ENCODE measurements around the gene PIAS4.

- TF ChIP-seq CTCF (IDR thresholded peaks at IDR 0.05) (no peak), USF1 (CRISPR knock-in tag; IDR thresholded peaks at IDR 0.05) (no peak), CREB1 (CRISPR knock-in tag; IDR thresholded peaks at IDR 0.05) (no peak)
Observed at GRCh38 chr19:3975144-3975543, 32.4 kb upstream of the PIAS4 start.

All from WTC11 (cell line).